Measurements from ENCODE around the gene BAIAP2. TPM values are rescaled to one million over a fixed set of nuclear protein-coding genes. Genes with fewer than 3 reads are reported as not detected.

Gene BAIAP2
- total RNA-seq, 1 donor from 2014 or later = 5.5 TPM

DNA sequence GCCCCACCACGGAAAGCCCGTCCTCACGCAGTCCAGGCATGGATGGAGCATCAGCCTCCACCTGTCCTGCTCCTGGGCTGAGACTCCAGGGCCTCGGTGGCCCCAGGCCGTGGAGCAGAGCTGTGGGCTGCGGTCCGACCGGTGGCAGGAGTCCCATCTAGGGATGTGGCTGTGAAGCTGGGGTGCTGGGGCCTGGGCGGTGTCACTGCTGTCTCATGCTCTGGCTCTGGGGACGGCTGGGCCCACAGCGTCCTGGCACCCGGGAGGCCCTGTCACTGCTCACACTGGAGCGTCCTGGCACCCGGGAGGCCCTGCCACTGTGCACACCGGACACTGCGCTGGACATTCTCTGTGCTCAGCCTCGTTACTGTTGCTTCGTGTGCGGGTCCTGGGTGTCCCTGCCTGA, 8.4 kb downstream of the BAIAP2 start:
- H3K9me3 Mint-ChIP-seq = no peaks in the 10 kb centered on the region
- DNase-seq = no peak
- H3K27me3 Mint-ChIP-seq = no peaks in the 10 kb centered on the region
- H3K4me1 Mint-ChIP-seq = no peaks in the 10 kb centered on the region
- no peak overlapping the region for H3K27ac Mint-ChIP-seq
- intact Hi-C loops (cut with micrococcal nuclease) = no loop called here
- no peak overlapping the region for H3K4me3 Mint-ChIP-seq
- no peaks in the 10 kb centered on the region for H3K36me3 Mint-ChIP-seq (ENCODE audit: low read depth)

DNA sequence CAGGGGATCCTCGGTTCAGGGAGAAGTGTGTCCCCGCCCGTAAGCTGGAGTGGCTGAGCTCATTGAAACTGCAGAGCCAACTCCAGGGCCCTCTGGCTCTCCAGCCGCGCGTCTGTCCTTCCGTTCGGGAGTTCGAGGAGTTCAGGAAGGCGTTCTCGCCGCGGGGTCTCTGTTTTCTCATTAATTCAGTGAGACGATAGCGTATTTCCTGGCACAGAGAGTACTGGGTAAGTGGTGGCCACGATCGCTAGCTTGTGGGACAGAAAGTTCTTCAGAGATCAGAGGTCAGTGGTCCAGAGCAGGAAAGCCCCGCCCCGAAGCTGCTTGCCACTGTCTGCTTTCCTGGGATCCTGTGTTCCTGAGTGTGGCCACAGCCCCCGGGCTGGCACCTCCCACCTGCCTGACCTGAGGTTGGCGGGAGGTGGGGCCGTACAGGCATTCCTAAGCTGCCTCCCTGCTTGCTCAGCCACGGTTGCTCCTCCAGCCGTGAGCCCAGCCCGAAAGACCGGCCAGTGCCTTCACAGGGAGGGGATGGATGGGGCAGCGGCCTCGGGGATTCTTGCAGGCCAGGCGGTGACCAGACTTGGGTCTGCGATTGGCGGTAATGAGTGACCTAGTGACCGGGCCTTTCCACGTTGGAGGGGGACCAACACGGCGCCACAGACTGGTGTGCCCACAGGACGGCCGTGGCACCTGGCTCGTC, 8.9 kb downstream of the BAIAP2 start:
- Mint-ChIP-seq H3K27ac (no peak overlapping the region), H3K4me1 (no peaks in the 10 kb centered on the region), H3K27me3 (no peaks in the 10 kb centered on the region), H3K36me3 (ENCODE audit: low read depth) (no peaks in the 10 kb centered on the region), H3K4me3 (no peak overlapping the region), H3K9me3 (no peaks in the 10 kb centered on the region)
- DNase-seq = no peak
- intact Hi-C loops (cut with micrococcal nuclease) = no loop called here

DNA sequence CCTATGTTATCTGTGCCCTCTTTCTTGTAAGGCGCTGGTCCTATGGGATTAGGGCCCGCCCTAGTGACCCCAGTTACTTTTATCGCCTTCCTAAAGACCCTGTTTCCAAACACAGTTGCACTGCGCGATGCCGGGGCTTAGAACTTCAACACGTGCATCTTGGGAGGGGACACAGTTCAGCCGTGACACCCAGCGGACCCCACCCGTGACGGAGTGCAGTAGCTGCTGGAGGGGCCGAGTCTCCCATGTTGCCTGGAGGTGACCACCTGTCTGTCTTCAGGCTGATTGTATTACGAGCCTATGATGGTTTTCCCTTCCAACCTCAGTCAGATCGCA, 9.4 kb downstream of the BAIAP2 start:
- no peaks in the 10 kb centered on the region for H3K9me3 Mint-ChIP-seq
- no peaks in the 10 kb centered on the region for H3K27me3 Mint-ChIP-seq
- intact Hi-C loops (cut with micrococcal nuclease) = no loop called here
- peaks cover 4% of the 10 kb centered on the region for H3K4me1 Mint-ChIP-seq
- no peaks in the 10 kb centered on the region for H3K36me3 Mint-ChIP-seq (ENCODE audit: low read depth)
- no peak overlapping the region for H3K4me3 Mint-ChIP-seq
- DNase-seq = no peak
- H3K27ac Mint-ChIP-seq = no peak overlapping the region

DNA sequence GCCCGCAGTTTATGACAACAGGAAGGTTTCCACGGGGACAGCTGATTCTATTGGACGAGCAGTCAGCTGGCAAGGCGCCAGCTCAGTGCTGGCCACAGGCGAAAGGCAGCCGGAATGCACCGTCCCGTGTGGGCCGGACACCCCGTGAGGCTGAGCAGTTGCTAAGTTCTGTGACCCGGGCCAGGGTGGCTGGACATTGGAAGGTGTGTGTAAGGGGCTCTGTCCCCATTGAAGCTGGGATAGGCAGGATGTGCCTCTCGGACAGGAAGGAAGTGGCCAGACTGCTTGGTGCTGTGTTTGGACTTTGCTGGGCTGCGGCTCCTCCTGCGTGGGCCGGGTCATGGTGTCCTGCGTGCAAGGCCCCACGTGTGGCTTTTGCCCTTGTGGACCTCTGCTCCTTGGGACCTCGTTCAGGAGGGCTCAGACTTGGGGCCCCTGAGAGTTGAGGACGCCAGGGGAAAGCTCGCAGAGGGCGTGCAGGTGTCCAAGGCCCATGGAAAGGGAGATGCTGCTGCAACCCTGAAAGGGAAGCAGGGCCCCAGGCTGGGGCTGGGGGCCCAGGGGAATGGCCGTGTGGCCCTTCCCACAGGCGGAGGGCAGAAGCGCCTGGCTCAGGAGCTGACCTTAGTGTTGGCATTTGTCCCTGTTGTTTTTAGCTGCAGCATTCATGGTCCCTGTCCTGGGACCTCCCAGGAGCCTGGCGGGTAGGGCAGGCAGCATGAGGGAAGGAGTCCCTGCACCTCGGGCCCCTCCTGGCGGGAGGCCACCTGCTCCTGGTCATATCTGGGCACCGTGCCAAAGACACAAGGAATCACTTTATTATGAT, 10.0 kb downstream of the BAIAP2 start:
- Mint-ChIP-seq H3K27ac (no peak overlapping the region), H3K4me1 (peaks cover 7% of the 10 kb centered on the region), H3K4me3 (no peak overlapping the region), H3K27me3 (no peaks in the 10 kb centered on the region), H3K36me3 (ENCODE audit: low read depth) (no peaks in the 10 kb centered on the region), H3K9me3 (no peaks in the 10 kb centered on the region)
- intact Hi-C loops (cut with micrococcal nuclease) = no loop called here
- no peak for DNase-seq

DNA sequence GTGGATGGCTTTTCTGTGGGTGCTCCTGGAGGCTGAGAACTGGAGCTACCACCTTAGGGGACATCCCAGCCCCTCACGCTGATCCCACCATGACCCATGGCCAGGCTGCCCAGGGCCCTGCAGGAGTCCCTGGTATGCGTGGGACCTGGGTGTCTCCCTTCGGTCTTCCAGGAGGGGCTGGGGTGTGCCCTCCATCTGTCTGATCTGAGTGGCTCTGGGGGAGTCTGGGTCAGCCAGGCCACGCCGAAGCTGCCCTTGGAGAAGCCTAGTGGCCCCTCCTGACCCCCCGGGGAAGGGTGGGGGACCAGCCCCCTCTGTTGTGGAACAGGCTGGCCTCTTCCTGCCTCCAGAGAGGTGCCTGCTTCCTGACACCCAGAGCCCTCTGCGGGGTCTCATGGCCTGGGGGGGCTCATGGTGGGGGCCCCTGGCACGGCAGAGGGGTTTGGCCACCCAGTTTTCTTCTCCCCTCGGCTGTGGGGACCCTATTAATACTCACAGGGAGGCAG, 10.7 kb downstream of the BAIAP2 start:
- H3K9me3 Mint-ChIP-seq = no peaks in the 10 kb centered on the region
- DNase-seq = no peak
- no peaks in the 10 kb centered on the region for H3K36me3 Mint-ChIP-seq (ENCODE audit: low read depth)
- H3K4me1 Mint-ChIP-seq = peaks cover 7% of the 10 kb centered on the region
- H3K27me3 Mint-ChIP-seq = no peaks in the 10 kb centered on the region
- intact Hi-C loops (cut with micrococcal nuclease) = no loop called here
- no peak overlapping the region for H3K27ac Mint-ChIP-seq
- no peak overlapping the region for H3K4me3 Mint-ChIP-seq

DNA sequence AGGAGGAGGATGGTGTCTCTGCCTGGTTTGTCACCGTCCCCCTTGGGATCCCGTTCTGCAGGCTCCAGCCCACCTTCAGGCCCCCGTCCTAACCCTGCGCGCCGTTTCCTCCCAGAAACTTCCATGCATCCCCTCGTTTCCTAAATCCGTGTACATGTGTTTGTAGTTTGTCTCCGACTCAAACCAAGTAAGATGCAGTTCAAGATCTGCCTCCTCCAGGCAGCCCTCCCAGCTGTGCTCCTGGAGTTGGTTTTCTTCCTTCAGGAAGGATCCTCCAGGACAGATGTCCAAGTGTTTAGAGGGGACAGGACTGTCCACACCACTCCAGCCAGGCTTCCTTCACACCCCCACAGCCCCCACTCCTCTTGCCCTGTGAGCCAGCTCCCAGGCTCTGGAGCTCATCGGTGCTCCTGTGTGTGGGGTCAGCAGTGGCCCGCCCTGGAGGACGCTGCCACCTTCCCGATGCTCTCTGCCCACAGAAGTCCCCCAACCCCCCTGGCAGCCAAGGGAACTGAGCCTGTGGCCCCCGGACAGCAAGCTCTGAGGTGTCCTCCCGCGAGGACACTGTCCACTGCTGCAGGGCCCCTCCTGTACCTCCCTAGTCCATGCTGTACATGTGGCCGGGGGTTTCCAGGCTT, 11.3 kb downstream of the BAIAP2 start:
- intact Hi-C loops (cut with micrococcal nuclease) = no loop called here
- no peaks in the 10 kb centered on the region for H3K9me3 Mint-ChIP-seq

DNA sequence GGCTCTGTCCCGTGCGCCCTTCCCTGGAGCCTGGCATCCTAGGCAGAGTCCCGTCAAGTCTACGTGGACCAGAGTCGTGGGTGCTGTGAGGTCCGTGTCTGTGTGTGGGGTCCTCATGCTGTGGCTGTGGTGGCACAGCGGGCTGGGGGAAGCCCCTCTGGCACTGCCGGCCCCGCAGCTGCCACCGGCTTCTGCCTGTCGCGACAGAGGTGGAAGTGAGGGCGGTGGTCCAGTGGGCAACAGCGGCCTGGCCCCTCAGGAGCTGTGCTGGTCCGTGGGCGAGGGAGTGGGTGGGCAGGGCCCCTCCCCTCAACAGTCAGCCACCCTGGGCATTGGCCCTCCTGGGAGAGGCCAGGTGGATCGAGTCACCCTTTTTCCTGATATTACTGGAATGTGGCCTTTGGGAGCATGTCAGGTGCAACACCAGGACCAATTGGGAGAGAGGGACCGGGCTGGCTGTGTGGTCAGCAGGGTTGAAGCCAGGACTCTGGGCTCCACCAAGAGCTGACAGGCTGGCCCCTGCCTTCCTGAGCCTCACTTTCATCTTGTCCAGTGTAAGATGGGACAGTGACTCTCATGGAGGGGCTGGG, 11.9 kb downstream of the BAIAP2 start:
- H3K27me3 Mint-ChIP-seq = no peaks in the 10 kb centered on the region

More for the DNA sequence above, 11.3 kb downstream of the BAIAP2 start:
- H3K27me3 Mint-ChIP-seq = no peaks in the 10 kb centered on the region
- H3K36me3 Mint-ChIP-seq (ENCODE audit: low read depth) = no peaks in the 10 kb centered on the region
- H3K4me3 Mint-ChIP-seq = no peak overlapping the region
- H3K4me1 Mint-ChIP-seq = peaks cover 7% of the 10 kb centered on the region
- DNase-seq = no peak
- H3K27ac Mint-ChIP-seq = no peak overlapping the region

DNA sequence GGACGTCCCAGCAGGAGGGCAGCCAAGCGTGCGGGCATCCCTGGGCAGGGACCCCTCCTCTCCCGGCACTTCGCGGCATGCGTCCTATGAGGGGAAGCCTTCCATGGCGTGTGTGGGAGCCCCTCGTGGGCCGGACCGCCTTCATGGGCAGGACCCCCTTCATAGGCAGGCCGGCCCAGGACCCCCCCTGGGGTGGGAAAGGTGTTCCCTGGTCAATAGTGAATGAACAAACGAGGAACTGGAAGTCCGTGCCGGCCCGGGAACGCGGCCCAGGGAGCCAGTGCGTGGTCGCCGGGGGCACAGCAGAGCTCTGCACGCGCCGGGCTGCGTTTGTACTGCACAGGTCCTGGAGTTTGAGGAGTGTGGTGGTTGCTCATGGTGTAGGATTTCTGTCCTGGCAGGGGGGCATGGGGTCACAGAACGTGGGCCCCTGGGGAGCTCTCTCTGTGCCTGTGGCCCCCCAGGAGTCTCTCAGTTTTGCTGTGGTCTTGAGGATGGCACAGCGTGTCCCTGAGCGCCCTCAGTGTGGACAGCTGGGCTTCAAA, 13.9 kb downstream of the BAIAP2 start:
- Mint-ChIP-seq H3K4me3 (no peak overlapping the region), H3K9me3 (no peaks in the 10 kb centered on the region), H3K27me3 (no peaks in the 10 kb centered on the region), H3K27ac (no peak overlapping the region), H3K36me3 (ENCODE audit: low read depth) (no peaks in the 10 kb centered on the region), H3K4me1 (peaks cover 7% of the 10 kb centered on the region)
- intact Hi-C loops (cut with micrococcal nuclease) = no loop called here
- DNase-seq = no peak

More for the DNA sequence above, 11.9 kb downstream of the BAIAP2 start:
- no peak for DNase-seq
- no peaks in the 10 kb centered on the region for H3K36me3 Mint-ChIP-seq (ENCODE audit: low read depth)
- H3K4me3 Mint-ChIP-seq = no peak overlapping the region
- H3K27ac Mint-ChIP-seq = no peak overlapping the region
- no peaks in the 10 kb centered on the region for H3K9me3 Mint-ChIP-seq
- intact Hi-C loops (cut with micrococcal nuclease) = no loop called here
- peaks cover 7% of the 10 kb centered on the region for H3K4me1 Mint-ChIP-seq

DNA sequence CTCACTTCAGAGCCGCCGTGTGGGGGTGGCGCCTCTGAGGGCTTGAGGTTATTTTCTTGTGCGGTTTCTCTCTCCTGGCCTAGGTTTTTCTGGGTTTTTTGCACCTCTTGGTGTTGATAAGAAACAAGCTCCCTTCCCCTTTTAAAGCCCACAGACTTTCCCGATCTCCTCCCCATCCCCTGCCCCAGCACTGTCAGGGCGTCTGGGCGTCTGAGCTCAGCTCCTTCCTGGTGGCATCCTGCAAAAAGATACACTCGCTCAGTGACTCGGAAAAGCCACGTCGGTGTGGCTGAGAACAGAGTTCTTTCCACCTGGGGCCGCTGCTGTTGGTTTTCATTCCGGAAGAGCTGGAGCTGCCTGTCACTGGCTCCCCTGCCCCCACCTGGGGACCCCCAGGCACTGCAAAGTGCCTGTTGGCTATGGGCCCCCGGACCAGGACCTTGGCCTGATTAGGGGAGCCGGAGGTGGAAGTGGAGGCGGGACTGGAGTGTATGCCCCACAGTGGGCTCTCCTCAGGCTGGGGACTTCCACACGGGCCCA, 14.5 kb downstream of the BAIAP2 start:
- peak overlapping the region; percentile 63 for H3K27ac Mint-ChIP-seq
- intact Hi-C loops (cut with micrococcal nuclease) = no loop called here

DNA sequence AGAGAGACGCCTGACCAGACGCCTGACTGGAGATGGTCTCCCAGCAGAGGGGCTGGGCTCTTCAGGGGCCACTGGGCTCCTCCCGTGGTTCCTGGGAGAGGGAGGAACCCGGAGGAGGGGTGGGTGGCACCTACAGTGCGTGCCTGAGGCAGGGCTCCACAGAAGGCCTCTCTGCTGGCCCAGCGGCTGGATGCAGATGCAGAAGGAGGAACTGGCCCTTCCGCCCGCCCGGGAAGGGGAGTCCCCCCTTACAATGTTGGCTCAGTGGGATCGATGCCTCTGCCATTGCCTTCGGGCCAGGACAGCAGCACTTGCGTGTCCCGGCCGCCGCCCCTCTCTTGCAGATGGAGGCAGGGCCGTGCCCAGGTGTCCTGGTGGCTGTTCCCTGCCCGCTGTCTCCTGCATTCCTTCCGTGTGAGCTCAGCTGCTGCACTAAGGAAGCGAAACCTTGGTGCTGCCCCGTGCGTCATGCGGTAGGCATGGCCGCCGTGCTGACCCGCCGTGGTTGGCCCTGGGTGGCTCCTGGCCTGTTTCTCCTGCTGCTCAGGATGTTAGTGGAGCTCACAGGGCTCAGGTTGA, 15.1 kb downstream of the BAIAP2 start:
- Mint-ChIP-seq H3K36me3 (ENCODE audit: low read depth) (no peaks in the 10 kb centered on the region), H3K4me1 (peaks cover 7% of the 10 kb centered on the region), H3K27ac (no peak overlapping the region), H3K4me3 (no peak overlapping the region), H3K9me3 (no peaks in the 10 kb centered on the region), H3K27me3 (no peaks in the 10 kb centered on the region)
- intact Hi-C loops (cut with micrococcal nuclease) = no loop called here
- DNase-seq = no peak

More for the DNA sequence above, 14.5 kb downstream of the BAIAP2 start:
- H3K36me3 Mint-ChIP-seq (ENCODE audit: low read depth) = no peaks in the 10 kb centered on the region
- no peaks in the 10 kb centered on the region for H3K27me3 Mint-ChIP-seq
- no peaks in the 10 kb centered on the region for H3K9me3 Mint-ChIP-seq
- H3K4me3 Mint-ChIP-seq = peak overlapping the region; percentile 33
- H3K4me1 Mint-ChIP-seq = peaks cover 7% of the 10 kb centered on the region
- DNase-seq = peak; percentile 69

DNA sequence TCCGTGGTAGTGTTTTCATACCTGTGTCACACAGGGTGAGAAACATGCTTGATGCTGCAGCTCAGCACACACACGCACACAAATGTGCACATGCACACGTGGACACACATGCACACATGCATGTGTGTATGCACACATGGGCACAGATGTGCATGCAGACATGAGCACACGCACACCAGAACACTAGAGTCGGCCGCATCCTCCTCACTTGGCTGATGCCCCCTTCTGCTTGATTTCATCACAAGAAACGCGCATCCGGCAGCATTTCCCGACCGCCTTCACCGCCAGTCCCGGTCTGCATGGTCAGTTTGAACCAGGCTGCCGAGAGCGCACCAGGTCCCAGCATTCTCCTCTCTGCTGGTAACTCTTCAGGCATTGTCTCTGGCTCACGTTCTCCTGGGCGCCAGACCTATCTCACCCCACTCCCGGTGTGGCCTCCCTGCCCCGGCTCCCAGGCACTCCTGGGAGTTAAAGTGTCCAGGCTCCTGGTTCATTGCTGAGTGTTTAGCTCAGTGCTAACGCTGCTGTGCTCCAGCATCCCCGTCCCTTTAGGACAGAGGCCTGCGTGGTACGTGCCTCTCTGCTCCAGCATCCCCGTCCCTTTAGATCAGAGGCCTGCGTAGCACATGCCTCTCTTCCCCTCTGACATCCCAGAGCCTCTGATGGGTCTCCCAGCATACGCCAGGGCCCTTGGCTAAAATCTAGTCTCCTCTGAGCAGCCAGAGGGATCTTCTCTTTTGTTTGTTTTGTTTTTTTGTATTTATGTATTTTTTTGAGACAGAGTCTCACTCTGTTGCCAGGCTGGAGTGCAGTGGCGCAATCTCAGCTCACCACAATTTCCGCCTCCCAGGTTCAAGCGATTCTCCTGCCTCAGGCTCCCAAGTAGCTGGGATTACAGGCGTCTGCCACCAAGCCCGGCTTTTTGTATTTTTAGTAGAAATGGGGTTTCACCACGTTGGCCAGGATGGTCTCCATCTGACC, 16.0 kb downstream of the BAIAP2 start:
- H3K36me3 Mint-ChIP-seq (ENCODE audit: low read depth) = no peaks in the 10 kb centered on the region
- H3K27me3 Mint-ChIP-seq = no peaks in the 10 kb centered on the region
- H3K4me3 Mint-ChIP-seq = no peak overlapping the region
- H3K4me1 Mint-ChIP-seq = peaks cover 7% of the 10 kb centered on the region
- H3K9me3 Mint-ChIP-seq = no peaks in the 10 kb centered on the region
- intact Hi-C loops (cut with micrococcal nuclease) = no loop called here
- no peak for DNase-seq
- H3K27ac Mint-ChIP-seq = no peak overlapping the region

DNA sequence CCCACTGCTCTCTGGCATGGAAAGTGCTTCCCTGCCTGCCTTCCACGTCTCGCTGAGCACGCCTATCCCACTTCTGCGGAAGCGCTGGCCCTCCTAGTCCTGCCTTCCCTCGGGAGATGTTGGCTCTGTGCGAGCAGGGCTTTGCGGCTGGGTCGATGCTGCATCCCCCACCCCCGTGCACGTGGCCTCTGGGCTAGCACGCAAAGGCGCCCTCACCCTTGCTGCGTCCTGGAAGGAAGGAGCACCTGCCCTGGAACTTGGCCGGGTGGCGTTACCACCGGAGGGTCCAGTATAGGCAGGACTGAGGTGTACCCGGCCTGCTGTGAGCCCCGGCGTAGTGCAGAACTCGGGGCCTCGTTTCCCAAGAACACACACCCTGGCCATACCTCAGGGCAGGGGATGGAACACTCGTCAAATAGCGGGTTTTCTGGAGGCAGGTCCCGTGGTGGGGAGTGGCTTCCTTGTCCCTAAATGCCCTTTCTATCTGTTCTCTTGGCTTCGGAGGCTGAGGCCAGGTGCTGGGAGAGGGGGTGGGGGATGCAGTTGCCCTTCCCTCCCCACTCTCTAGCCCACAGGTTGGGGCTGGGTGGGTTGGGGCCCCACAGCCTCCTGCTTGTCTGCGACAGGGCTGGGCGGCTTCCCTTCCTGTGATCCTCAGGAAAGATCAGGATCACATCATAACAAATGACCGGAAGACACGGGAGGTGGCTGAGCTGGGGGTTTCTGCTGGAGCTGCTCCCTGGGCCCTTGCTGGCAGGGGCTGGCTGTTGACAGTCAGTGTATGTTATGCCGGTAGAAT, 17.4 kb downstream of the BAIAP2 start:
- no peak overlapping the region for H3K27ac Mint-ChIP-seq
- DNase-seq = no peak
- intact Hi-C loops (cut with micrococcal nuclease) = no loop called here

More for the DNA sequence above, 17.4 kb downstream of the BAIAP2 start:
- peaks cover 7% of the 10 kb centered on the region for H3K4me1 Mint-ChIP-seq
- no peaks in the 10 kb centered on the region for H3K36me3 Mint-ChIP-seq (ENCODE audit: low read depth)
- H3K9me3 Mint-ChIP-seq = no peaks in the 10 kb centered on the region
- no peak overlapping the region for H3K4me3 Mint-ChIP-seq
- no peaks in the 10 kb centered on the region for H3K27me3 Mint-ChIP-seq
